Measurements from ENCODE around the gene ENKD1.

ENKD1 gene

DNA sequence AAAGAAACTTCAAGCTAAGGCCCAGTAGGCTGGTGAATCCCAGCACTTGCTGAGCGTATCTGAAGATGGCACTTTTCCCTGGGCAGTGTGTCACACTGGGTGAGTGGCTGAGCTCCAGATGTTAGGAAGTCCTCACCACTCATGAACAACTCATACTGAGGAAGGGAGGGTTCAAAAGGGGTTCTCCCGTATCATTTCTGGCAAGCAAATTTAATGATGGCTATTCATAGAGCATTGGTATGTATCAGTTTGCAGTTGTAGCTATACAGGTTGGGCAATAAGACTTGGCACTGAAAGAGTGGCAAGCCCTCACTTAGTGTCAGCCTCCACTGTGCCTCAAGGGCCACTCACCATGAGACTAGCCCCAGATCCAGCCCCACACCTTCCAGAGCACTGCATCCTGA lies 41.8 kb upstream of the ENKD1 start:
- TF ChIP-seq, protein P1, sequence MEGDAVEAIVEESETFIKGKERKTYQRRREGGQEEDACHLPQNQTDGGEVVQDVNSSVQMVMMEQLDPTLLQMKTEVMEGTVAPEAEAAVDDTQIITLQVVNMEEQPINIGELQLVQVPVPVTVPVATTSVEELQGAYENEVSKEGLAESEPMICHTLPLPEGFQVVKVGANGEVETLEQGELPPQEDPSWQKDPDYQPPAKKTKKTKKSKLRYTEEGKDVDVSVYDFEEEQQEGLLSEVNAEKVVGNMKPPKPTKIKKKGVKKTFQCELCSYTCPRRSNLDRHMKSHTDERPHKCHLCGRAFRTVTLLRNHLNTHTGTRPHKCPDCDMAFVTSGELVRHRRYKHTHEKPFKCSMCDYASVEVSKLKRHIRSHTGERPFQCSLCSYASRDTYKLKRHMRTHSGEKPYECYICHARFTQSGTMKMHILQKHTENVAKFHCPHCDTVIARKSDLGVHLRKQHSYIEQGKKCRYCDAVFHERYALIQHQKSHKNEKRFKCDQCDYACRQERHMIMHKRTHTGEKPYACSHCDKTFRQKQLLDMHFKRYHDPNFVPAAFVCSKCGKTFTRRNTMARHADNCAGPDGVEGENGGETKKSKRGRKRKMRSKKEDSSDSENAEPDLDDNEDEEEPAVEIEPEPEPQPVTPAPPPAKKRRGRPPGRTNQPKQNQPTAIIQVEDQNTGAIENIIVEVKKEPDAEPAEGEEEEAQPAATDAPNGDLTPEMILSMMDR (conservative IDR thresholded peaks at IDR 0.05; ENCODE audit: control insufficient read depth, insufficient read depth, low read depth, low read length): no peak
- DNase-seq (ENCODE audit: low read depth): peak; percentile 70
- H3K4me3 ChIP-seq (ENCODE audit: control insufficient read depth, low read depth, low read length): no peak overlapping the region

DNA sequence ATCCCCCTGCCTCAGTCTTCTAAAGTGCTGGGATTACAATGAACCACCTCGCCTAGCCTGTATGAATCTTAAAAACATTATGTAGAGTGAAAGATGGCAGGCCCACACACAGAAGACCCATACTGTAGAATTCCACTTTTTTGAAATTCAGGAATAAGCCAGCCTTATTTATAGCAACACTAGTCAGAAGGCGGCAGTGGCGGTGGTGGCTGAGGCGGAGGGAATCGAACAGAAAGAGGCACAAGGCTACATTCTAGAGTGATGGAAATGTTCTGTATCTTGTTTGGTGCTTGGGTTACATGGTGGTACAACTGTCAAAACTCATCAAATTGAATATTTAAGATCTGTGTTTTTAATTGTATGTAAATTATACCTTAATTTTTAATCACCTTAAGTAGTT lies 41.2 kb upstream of the ENKD1 start:
- TF ChIP-seq, protein P1 (conservative IDR thresholded peaks at IDR 0.05; ENCODE audit: control insufficient read depth, insufficient read depth, low read depth, low read length): no peak
- no peak for DNase-seq (ENCODE audit: low read depth)

DNA sequence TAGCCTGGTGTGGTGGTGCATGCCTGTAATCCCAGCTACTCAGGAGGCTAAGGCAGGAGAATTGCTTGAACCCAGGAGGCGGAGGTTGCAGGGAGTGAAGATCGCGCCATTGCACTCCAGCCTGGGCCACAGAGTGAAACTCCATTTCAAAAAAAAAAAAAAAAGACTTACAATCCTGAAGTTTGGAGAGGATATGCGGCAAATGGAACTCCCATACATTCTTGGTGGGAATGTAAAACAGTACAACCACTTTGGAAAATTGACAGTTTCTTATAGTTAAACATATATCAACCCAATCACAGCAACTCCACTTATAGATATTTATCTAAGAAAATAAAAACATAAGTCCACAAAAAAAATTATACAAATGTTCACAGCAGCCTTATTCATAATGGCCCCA lies 40.7 kb upstream of the ENKD1 start:
- no peak overlapping the region for H3K4me3 ChIP-seq (ENCODE audit: control insufficient read depth, low read depth, low read length)
- DNase-seq (ENCODE audit: low read depth): no peak
- TF ChIP-seq, protein P1 (conservative IDR thresholded peaks at IDR 0.05; ENCODE audit: control insufficient read depth, insufficient read depth, low read depth, low read length): no peak

More for the DNA sequence above, 41.2 kb upstream of the ENKD1 start:
- H3K4me3 ChIP-seq (ENCODE audit: control insufficient read depth, low read depth, low read length): no peak overlapping the region

DNA sequence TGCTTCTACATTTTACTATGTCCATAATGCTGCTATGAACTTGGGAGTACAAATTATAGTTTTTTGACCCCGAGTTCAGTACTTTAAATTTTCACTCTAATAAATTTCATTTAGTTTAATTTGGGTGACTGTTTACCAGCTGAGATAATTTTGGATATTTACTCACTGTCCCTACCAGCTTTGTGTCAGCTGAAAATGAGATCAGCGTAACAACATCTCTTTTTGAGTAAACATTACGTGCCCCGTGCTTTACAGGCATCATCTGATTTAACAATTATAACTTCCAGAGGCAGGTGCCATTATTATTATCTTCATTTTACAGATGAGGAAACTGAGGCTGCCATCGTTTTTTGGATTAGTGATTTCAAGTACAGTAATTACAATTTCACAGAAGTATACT lies 37.6 kb upstream of the ENKD1 start:
- TF ChIP-seq, protein P1 (conservative IDR thresholded peaks at IDR 0.05; ENCODE audit: control insufficient read depth, insufficient read depth, low read depth, low read length): no peak
- no peak for DNase-seq (ENCODE audit: low read depth)
- H3K4me3 ChIP-seq (ENCODE audit: control insufficient read depth, low read depth, low read length): no peak overlapping the region

DNA sequence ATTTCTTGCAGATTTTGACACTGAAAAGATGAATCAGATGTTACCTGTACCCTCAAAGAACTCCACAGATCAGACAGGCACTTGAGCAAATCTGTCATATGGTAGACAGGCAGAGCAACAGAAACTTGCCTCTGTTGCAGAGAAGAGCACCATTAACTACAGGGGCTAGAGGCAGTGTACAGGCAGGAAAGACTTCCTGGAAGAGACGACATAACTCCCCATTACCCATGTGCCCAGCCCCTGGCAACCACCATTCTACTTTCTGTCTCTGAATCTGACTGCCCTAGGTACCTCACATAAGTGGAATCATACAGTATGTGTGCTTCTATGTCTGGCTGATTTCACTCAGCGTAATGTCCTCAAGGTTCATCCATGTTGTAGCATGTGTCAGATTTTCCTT lies 37.1 kb upstream of the ENKD1 start:
- DNase-seq (ENCODE audit: low read depth): no peak
- H3K4me3 ChIP-seq (ENCODE audit: control insufficient read depth, low read depth, low read length): no peak overlapping the region
- TF ChIP-seq, protein P1 (conservative IDR thresholded peaks at IDR 0.05; ENCODE audit: control insufficient read depth, insufficient read depth, low read depth, low read length): no peak

DNA sequence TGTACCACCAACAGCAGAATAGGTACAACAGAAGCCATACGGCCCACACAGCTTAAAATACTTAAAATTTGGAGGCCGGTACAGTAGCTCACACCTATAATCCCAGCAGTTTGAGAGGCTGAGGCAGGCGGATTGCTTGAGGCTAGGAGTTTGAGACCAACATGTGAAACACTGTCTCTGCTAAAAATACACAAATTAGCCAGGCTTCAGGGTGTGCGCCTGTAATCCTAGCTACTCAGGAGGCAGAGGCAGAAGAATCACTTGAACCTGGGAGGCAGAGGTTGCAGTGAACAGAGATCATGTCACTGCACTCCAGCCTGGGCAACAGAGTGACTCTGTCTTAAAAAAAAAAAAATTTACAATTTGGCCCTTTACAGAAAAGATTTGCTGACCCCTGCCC lies 35.6 kb upstream of the ENKD1 start:
- TF ChIP-seq, protein P1 (conservative IDR thresholded peaks at IDR 0.05; ENCODE audit: control insufficient read depth, insufficient read depth, low read depth, low read length): no peak
- H3K4me3 ChIP-seq (ENCODE audit: control insufficient read depth, low read depth, low read length): no peak overlapping the region
- no peak for DNase-seq (ENCODE audit: low read depth)

DNA sequence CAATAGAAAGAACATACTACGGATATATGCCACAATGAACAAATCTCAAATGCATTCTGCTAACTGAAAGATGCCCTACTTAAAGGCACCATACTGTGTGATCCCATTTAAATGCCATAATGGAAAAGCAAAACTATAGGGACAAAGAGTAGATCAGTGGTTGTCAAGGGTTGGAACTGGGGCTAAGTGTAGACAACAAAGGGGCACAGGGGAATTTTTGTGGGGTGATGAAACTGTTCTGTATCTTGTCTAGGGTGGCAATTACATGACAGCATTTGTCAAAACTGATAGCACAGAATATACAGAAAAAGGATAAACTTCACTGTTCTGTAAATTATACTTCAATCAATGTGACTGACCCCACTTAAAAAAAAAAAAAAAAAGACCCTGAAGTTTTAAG lies 34.9 kb upstream of the ENKD1 start:
- DNase-seq (ENCODE audit: low read depth): no peak
- TF ChIP-seq, protein P1 (conservative IDR thresholded peaks at IDR 0.05; ENCODE audit: control insufficient read depth, insufficient read depth, low read depth, low read length): no peak
- no peak overlapping the region for H3K4me3 ChIP-seq (ENCODE audit: control insufficient read depth, low read depth, low read length)
